Endothelial cell of umbilical vein (primary cell): ENCODE measurements around the gene ADD1. TPM values are rescaled to one million over a fixed set of nuclear protein-coding genes. Genes with fewer than 3 reads are reported as not detected.

ENCODE experiments used
- BruUV-seq: library from RNA; stranded (reverse); fragments of 400-500 nt; replicated peaks from 2 replicates; lab custom pipeline; 2021; lab: Mats Ljungman, UMichigan
- CTCF ChIA-PET: fragments of 300-600, 350-600 bp; sonication (Branson Sonifier 250); formaldehyde crosslinking; loops from one replicate; lab custom pipeline; 2021; ENCODE audit warnings: antibody characterized with exemption, inconsistent platforms; lab: Charles Lee
- POLR2A ChIA-PET: fragments of 300-600, 350-600 bp; sonication (Branson Sonifier 250); formaldehyde crosslinking; loops from one replicate; lab custom pipeline; 2021; ENCODE audit warnings: antibody characterized with exemption, inconsistent platforms; lab: Charles Lee
- DNase-seq: peaks from one replicate; pipeline ENCODE4 v3.0.0-alpha.2; 2011; ENCODE audit warnings: low read depth, low spot score
- FAIRE-seq: peaks from 2 replicates; lab custom pipeline; 2011; peaks lifted over from hg19 to GRCh38; lab: Jason Lieb, UNC
- H2AFZ ChIP-seq: 2 replicates; pipeline ENCODE4 v1.6.0; 2012; ENCODE audit warnings: low read depth, low read length, control low read depth, inconsistent platforms
- H3K27ac ChIP-seq: 2 replicates; pipeline ENCODE4 v1.5.1; 2011; ENCODE audit warnings: low read depth, mild to moderate bottlenecking, control low read depth, low read length, moderate library complexity; ENCODE audit not compliant: insufficient read depth
- H3K27me3 ChIP-seq, 2 experiments: 2 replicates each; pipeline versions ENCODE4 v1.6.0 to v1.6.1; 2011; ENCODE audit warnings: low read length in 2 of 2, mixed read lengths in 1 of 2; ENCODE audit not compliant: control insufficient read depth in 2 of 2, insufficient read depth in 2 of 2
- H3K36me3 ChIP-seq, 2 experiments: 2 replicates in 1 of 2; 3 replicates in 1 of 2; pipeline ENCODE4 v1.5.1; 2011; ENCODE audit warnings: low read length in 2 of 2, mild to moderate bottlenecking in 1 of 2, moderate library complexity in 1 of 2; ENCODE audit not compliant: control insufficient read depth in 2 of 2, insufficient read depth in 2 of 2; ENCODE audit errors: extremely low read depth in 1 of 2
- H3K4me1 ChIP-seq: 3 replicates; pipeline ENCODE4 v1.5.1; 2011; ENCODE audit warnings: mild to moderate bottlenecking, low read length; ENCODE audit not compliant: control insufficient read depth, insufficient read depth; ENCODE audit errors: extremely low read depth
- H3K4me2 ChIP-seq: 2 replicates; pipeline ENCODE4 v1.6.1; 2011; ENCODE audit warnings: low read length, control low read depth, mixed read lengths; ENCODE audit not compliant: insufficient read depth
- H3K4me3 ChIP-seq, 3 experiments: fragments of 200-600 bp in 1 of 3; sonication (generic), shearing (Covaris generic) in 1 of 3; replicated peaks in 1 of 3; 2 replicates each; pipeline ENCODE4 v1.5.1; 2011 to 2016; ENCODE audit warnings: control low read depth in 3 of 3, low read length in 3 of 3, mild to moderate bottlenecking in 2 of 3, inconsistent platforms in 1 of 3, low read depth in 1 of 3, moderate library complexity in 1 of 3; ENCODE audit not compliant: insufficient read depth in 1 of 3
- H3K79me2 ChIP-seq: 2 replicates; pipeline ENCODE4 v1.6.0; 2012; ENCODE audit warnings: low read length, inconsistent platforms; ENCODE audit not compliant: control insufficient read depth, insufficient read depth
- H3K9ac ChIP-seq: replicated peaks from 2 replicates; pipeline ENCODE3; 2011; ENCODE audit warnings: low read length, control low read depth; ENCODE audit not compliant: insufficient read depth; ENCODE audit errors: extremely low read depth
- H3K9me1 ChIP-seq: replicated peaks from 3 replicates; pipeline ENCODE4 v1.6.0; 2011; ENCODE audit warnings: mild to moderate bottlenecking, low read length; ENCODE audit not compliant: control insufficient read depth, insufficient read depth; ENCODE audit errors: extremely low read depth
- H3K9me3 ChIP-seq: replicated peaks from 2 replicates; pipeline ENCODE4 v1.5.1; 2012; ENCODE audit warnings: low read length, inconsistent platforms; ENCODE audit not compliant: control insufficient read depth, insufficient read depth
- H4K20me1 ChIP-seq: replicated peaks from 2 replicates; pipeline ENCODE3; 2011; ENCODE audit warnings: mild to moderate bottlenecking, low read length; ENCODE audit not compliant: control insufficient read depth, insufficient read depth; ENCODE audit errors: extremely low read depth
- CTCF ChIP-seq, 2 donors: IDR thresholded peaks; 1 replicate in 1 of 2; 2 replicates in 1 of 2; pipeline ENCODE4 v1.5.1; 2011; ENCODE audit warnings: low read length in 2 of 2, mild to moderate bottlenecking in 2 of 2, moderate library complexity in 2 of 2, control low read depth in 1 of 2, inconsistent platforms in 1 of 2, low read depth in 1 of 2; ENCODE audit not compliant: insufficient read depth in 1 of 2; ENCODE audit errors: extremely low read depth in 1 of 2
- EZH2 ChIP-seq: IDR thresholded peaks from 2 replicates; pipeline ENCODE4 v1.6.1; 2012; ENCODE audit warnings: borderline replicate concordance, low read depth, mild to moderate bottlenecking, moderate library complexity, low read length, inconsistent platforms; ENCODE audit not compliant: severe bottlenecking
- FOS ChIP-seq: IDR thresholded peaks from 2 replicates; pipeline ENCODE4 v1.6.1; 2011; ENCODE audit warnings: mild to moderate bottlenecking, low read length, moderate library complexity, borderline replicate concordance; ENCODE audit not compliant: insufficient read depth
- GATA2 ChIP-seq: IDR thresholded peaks from 2 replicates; pipeline ENCODE4 v1.7.0; 2011; ENCODE audit warnings: low read depth, mild to moderate bottlenecking, moderate library complexity, mixed read lengths, low read length; ENCODE audit not compliant: insufficient read length, insufficient read depth
- JUN ChIP-seq: IDR thresholded peaks from 2 replicates; pipeline ENCODE4 v1.6.1; 2011; ENCODE audit warnings: borderline replicate concordance, low read depth; ENCODE audit not compliant: insufficient read length, insufficient read depth
- MAX ChIP-seq: IDR thresholded peaks from 2 replicates; pipeline ENCODE4 v1.6.1; 2011; ENCODE audit not compliant: insufficient read depth, insufficient read length
- POLR2A ChIP-seq: IDR thresholded peaks from 2 replicates; pipeline ENCODE4 v1.6.1; 2012; ENCODE audit warnings: low read depth, mild to moderate bottlenecking, control low read depth, low read length
- POLR2AphosphoS5 ChIP-seq: IDR thresholded peaks from 2 replicates; pipeline ENCODE4 v1.6.1; 2012; ENCODE audit warnings: low read depth, mild to moderate bottlenecking, control low read depth, low read length, moderate library complexity; ENCODE audit not compliant: insufficient read depth
- dilution Hi-C: fragments of 300-500 bp; cut with MboI; formaldehyde crosslinking; loops from one replicate; pipeline ENCODE4 v1.15.0; 2019; ENCODE audit warnings: low sequenced_read_pairs; ENCODE audit not compliant: extremely low pct_ligation_motif_present
- intact Hi-C: fragments of 100-400 bp; cut with micrococcal nuclease; formaldehyde crosslinking; loops from one replicate; pipeline ENCODE4 v1.10.0; 2022
- polyA plus RNA-seq, 4 experiments: library from polyadenylated mRNA; depleted of rRNA in 3 of 4; stranded (reverse) in 3 of 4; unstranded in 1 of 4; fragments of >200 nt; gene quantifications; 2 replicates each; pipeline versions ENCODE4 v1.2.1 to v1.2.3, GENCODE V29; 2011 to 2012; ENCODE audit warnings: missing spikeins in 1 of 4
- total RNA-seq: library from RNA; stranded (reverse); gene quantifications from 2 replicates; pipeline ENCODE4 v1.2.3, GENCODE V29; 2021

Gene ADD1
- total and polyA plus RNA-seq, 2 donors (not counting 3 experiments of a cell fraction or from before 2014, with no cell fraction given), result 219 to 305 TPM

- Histone ChIP-seq H3K36me3 (no peaks in the 10 kb centered on the region), H3K4me2 (peak overlapping the region; percentile 1), H3K9me3 (no peaks in the 10 kb centered on the region), H3K4me1 (peaks cover 30% of the 10 kb centered on the region), H2AFZ (peak overlapping the region; percentile 71), H3K4me3 (no peak overlapping the region), H4K20me1 (no peaks in the 10 kb centered on the region), H3K27ac (peak overlapping the region; percentile 35), H3K9ac (no peak overlapping the region), H3K79me2 (peaks cover 16% of the 10 kb centered on the region), H3K27me3 (no peaks in the 10 kb centered on the region), H3K9me1 (no peaks in the 10 kb centered on the region)
- CTCF ChIA-PET, result no interaction called here
- peak; percentile 93 for FAIRE-seq
- POLR2A ChIA-PET, result interaction anchor here (0.6 kb wide), 1 partner anchor 270 kb away, joined by 3 read pairs; no protein-coding TSS in a partner anchor
- intact Hi-C loops (no loop called here), dilution Hi-C loops (no loop called here)
- peak; percentile 43 for DNase-seq
- TF ChIP-seq JUN (no peak), POLR2AphosphoS5 (peak; percentile 57), GATA2 (no peak)
- BruUV-seq, result no TSS peak
Measured at GRCh38 chr4:2805712-2806389, 37.8 kb upstream of the ADD1 start.

- dilution Hi-C loops (no loop called here), intact Hi-C loops (no loop called here)
- CTCF ChIA-PET, result interaction anchor here (0.7 to 0.8 kb wide), 2 partner anchors 39 to 51 kb away, joined by 3 read pairs; partner anchors contain the start of gene TNIP2
- Histone ChIP-seq H3K36me3 (no peaks in the 10 kb centered on the region), H3K9me3 (no peaks in the 10 kb centered on the region), H4K20me1 (no peaks in the 10 kb centered on the region), H3K27ac (peak overlapping the region; percentile 35), H3K79me2 (peaks cover 16% of the 10 kb centered on the region), H3K9me1 (no peaks in the 10 kb centered on the region), H3K9ac (no peak overlapping the region), H2AFZ (no peak overlapping the region), H3K27me3 (no peaks in the 10 kb centered on the region), H3K4me1 (peaks cover 28% of the 10 kb centered on the region), H3K4me3 (no peak overlapping the region), H3K4me2 (no peak overlapping the region)
- FAIRE-seq, result peak; percentile 52
- TF ChIP-seq POLR2A (no peak), FOS (no peak), MAX (no peak), POLR2AphosphoS5 (no peak), JUN (no peak), GATA2 (no peak), CTCF (IDR thresholded peaks at IDR 0.05; ENCODE audit: extremely low read depth in 1 of 2, insufficient read depth in 1 of 2, low read depth in 1 of 2, low read length in 2 of 2) (no peak), EZH2 (no peak)
- peak; percentile 62 for DNase-seq
- POLR2A ChIA-PET, result interaction anchor here (0.6 kb wide), 1 partner anchor 271 kb away, joined by 3 read pairs; no protein-coding TSS in a partner anchor
- no TSS peak for BruUV-seq
Measured at GRCh38 chr4:2806390-2807355, 37.0 kb upstream of the ADD1 start.
